Immature natural killer cell (primary cell): ENCODE results near the gene CFC1. TPM values are rescaled to one million over a fixed set of nuclear protein-coding genes. Genes with fewer than 3 reads are reported as not detected.
A peak's percentile ranks its signal among the peaks of the same experiment; 100 is the strongest.
"Not testable (repeated sequence)": the region's sequence is repeated elsewhere in the genome, so short reads cannot be mapped to it uniquely, and the experiment has no call there.

Experiments
- DNase-seq, 3 donors: peaks; one replicate each; pipeline ENCODE4 v3.0.0; 2022; ENCODE audit warnings: mixed read lengths in 1 of 3
- H3K27ac Mint-ChIP-seq, 6 donors: one replicate each; pipeline ENCODE4 v1.8.0; 2020; ENCODE audit warnings: mixed read lengths in 6 of 6, mild to moderate bottlenecking in 5 of 6, inconsistent platforms in 4 of 6, moderate library complexity in 3 of 6
- H3K27me3 Mint-ChIP-seq, 3 donors: one replicate each; pipeline ENCODE4 v1.8.0; 2020 to 2021; ENCODE audit warnings: low read depth in 3 of 3, mild to moderate bottlenecking in 3 of 3, mixed read lengths in 3 of 3, moderate library complexity in 3 of 3, inconsistent platforms in 1 of 3
- H3K36me3 Mint-ChIP-seq, 3 donors: one replicate each; pipeline ENCODE4 v1.8.0; 2020; ENCODE audit warnings: mixed read lengths in 3 of 3, inconsistent platforms in 2 of 3, mild to moderate bottlenecking in 2 of 3
- H3K4me1 Mint-ChIP-seq, 2 donors: one replicate each; pipeline ENCODE4 v1.8.0; 2020; ENCODE audit warnings: inconsistent platforms in 2 of 2, mild to moderate bottlenecking in 2 of 2, mixed read lengths in 2 of 2, moderate library complexity in 1 of 2
- H3K4me3 Mint-ChIP-seq, 5 donors: one replicate each; pipeline ENCODE4 v1.8.0; 2020; ENCODE audit warnings: mild to moderate bottlenecking in 5 of 5, mixed read lengths in 5 of 5, inconsistent platforms in 3 of 5, moderate library complexity in 3 of 5
- H3K9me3 Mint-ChIP-seq, 6 donors: one replicate each; pipeline ENCODE4 v1.8.0; 2020; ENCODE audit warnings: mild to moderate bottlenecking in 6 of 6, mixed read lengths in 6 of 6, inconsistent platforms in 4 of 6, moderate library complexity in 3 of 6
- polyA plus RNA-seq, 3 donors: library from polyadenylated mRNA; unstranded; fragments of 300-500 nt; fragmentation: Illumina TruSeq; gene quantifications; one replicate each; pipeline ENCODE4 v1.2.3, GENCODE V29; 2021

CFC1 gene
- polyA plus RNA-seq, 3 donors from 2014 or later = 0.20 TPM; not detected in 2

DNA sequence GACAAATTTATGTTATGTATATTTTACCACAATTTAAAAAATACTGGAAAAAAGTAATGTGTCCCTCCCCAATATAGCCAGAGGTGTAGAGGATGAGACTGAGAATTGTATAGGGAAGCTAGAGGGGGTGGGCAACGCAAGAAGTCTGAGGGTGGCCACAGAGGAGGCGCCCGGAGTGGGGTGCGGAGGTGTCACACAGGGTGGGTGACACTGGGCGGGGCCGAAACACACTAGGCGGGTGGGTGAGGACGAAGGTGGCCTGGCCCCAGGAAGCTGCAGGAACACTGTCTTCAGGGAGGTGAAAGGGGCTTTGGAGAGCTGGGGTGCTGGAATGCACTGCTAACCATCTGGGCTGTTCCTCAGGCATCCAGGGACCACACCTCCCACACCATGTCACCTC lies 42.9 kb downstream of the CFC1 start:
- DNase-seq, H3K9me3 Mint-ChIP-seq, H3K4me3 Mint-ChIP-seq, H3K4me1 Mint-ChIP-seq, H3K27ac Mint-ChIP-seq, H3K27me3 Mint-ChIP-seq, H3K36me3 Mint-ChIP-seq: not testable (repeated sequence)

DNA sequence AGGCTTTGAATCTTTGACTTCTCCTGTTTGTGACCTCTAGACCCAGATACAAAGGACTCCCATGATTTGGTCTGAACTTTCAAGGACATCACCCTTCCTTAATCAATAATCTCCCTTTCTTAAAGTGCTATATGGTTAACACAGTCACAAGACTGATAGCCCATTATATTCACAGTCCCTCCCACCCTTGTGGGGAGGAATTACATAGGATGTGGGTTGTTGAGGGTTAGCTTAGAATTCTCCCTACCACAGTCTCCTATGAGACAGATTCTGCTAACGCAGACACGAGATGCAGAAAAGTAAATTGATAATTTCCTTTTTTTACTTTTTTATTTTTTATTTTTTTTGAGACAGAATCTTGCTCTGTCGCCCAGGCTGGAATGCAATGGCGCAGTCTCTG lies 45.2 kb downstream of the CFC1 start:
- H3K9me3 Mint-ChIP-seq, H3K36me3 Mint-ChIP-seq, DNase-seq, H3K27ac Mint-ChIP-seq, H3K27me3 Mint-ChIP-seq, H3K4me3 Mint-ChIP-seq, H3K4me1 Mint-ChIP-seq: not testable (repeated sequence)

DNA sequence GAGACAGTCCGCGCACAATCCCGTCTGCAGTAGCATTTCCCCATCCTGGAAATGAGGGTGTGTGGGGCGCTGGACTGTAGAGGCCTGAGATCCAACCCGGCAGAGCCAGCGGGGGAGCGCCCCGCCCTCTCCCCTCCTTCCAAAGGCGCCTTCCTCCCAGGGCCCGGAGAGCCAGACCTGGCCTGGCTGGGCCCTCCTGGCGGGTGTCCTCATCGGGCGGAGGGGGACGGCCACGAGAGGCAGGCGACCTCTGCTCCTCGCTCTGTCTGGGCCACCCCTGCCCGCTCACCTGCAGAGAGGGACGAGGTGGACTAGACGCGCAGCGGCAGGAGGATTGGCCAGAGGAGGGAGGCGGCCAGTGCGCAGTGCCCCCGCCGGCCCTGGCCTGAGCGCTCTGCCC lies 49.9 kb downstream of the CFC1 start:
- H3K27ac Mint-ChIP-seq, H3K36me3 Mint-ChIP-seq, H3K9me3 Mint-ChIP-seq, DNase-seq, H3K27me3 Mint-ChIP-seq, H3K4me1 Mint-ChIP-seq, H3K4me3 Mint-ChIP-seq: not testable (repeated sequence)

DNA sequence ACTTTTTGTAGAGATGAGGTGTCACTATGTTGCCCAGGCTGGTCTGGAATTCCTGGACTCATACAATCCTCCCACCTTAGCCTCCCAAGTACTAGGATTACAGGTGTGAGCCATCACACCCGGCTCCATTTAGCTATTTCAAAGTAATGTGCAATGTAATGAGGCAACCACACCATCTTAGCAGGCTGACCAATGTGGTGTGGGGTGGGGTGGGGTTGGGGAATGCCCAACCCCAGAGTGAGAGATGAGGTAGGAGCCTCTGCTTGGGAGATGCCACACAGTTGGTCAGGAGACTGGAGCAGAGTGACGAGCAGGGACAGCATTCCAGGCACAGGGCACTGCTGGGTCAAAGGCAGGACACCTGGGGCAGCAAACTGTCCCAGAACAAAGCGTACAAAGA lies 51.0 kb downstream of the CFC1 start:
- H3K4me1 Mint-ChIP-seq, DNase-seq, H3K9me3 Mint-ChIP-seq, H3K27me3 Mint-ChIP-seq, H3K27ac Mint-ChIP-seq, H3K36me3 Mint-ChIP-seq, H3K4me3 Mint-ChIP-seq: not testable (repeated sequence)

DNA sequence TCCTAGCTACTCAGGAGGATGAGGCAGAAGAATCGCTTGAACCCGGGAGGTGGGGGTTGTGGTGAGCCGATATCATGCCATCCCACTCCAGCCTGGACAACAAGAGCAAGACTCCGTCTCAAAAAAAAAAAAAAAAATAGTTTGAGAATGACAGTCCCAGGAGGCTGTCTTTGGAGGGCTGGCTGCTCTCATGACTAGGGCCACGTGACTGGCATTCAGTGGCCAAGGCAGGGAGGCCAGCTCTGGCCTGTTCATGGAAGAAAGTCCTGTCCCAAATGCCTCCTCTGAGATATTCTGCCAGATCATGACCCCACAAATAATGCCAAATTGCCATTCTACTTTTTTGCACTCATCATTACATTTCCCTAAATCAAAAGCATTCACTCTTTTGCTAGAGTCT lies 54.4 kb downstream of the CFC1 start:
- H3K27me3 Mint-ChIP-seq, H3K4me3 Mint-ChIP-seq, H3K36me3 Mint-ChIP-seq, H3K9me3 Mint-ChIP-seq, H3K27ac Mint-ChIP-seq, H3K4me1 Mint-ChIP-seq, DNase-seq: not testable (repeated sequence)

DNA sequence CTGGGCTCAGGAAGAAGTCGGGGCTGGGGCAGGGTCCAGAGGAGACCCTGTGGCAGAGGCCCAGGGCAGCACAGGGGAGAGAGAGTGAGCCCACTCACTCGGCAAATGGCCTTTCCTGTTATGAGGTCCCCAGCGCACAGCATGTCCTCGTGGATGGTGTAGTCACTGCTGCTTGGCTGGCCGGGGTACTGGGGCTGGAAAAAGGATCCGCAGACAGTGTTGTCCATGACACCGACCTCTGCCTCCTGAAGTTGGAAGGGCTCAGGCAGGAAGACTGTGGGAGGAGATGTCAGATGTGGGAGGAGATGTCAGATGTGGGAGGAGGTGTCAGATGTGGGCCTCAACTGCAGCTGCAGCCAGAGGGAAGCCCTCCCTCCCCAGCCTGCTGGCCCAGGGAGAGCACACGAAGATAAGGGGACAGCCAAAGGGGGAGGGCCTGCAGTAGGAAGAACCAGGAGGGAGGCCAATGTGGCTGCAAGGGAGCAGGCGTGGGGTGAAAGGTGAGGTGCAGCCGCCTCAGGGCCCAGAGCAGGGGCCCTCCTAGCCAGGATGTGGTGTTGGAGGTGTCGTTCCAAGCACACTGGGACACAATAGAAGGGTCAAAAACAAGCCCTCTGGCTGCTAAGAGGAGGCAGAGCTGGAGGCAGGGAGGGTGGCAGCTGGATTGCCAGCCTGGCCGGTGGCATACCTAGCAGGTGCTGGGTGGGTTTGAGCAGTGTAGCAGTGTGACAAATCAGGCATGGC lies 55.4 kb downstream of the CFC1 start:
- not testable (repeated sequence) for H3K36me3 Mint-ChIP-seq, H3K9me3 Mint-ChIP-seq, H3K27me3 Mint-ChIP-seq, H3K27ac Mint-ChIP-seq, DNase-seq, H3K4me1 Mint-ChIP-seq
- peak overlapping the region in 1 of 5 donors; percentile 27 for H3K4me3 Mint-ChIP-seq

DNA sequence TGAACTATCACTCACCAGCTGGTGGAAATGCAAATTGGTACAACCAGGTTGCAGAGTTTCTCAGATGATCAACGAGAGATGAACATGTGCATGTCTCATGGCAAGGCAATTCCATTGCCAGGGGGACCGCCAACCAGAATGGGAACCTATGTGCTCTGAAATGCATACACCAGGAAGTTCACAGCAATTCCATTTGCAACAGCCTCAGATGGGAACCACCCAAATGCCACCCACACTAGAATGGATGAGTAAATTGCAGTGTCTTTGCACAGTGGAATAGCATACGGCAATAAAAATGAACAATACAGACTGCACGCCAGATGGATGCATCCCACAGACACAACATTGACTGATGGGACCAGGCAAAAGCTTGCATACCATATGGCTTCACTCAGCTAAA lies 56.6 kb downstream of the CFC1 start:
- H3K27ac Mint-ChIP-seq, DNase-seq, H3K36me3 Mint-ChIP-seq: not testable (repeated sequence)

More for the DNA sequence above, 56.6 kb downstream of the CFC1 start:
- not testable (repeated sequence) for H3K4me1 Mint-ChIP-seq, H3K27me3 Mint-ChIP-seq, H3K4me3 Mint-ChIP-seq, H3K9me3 Mint-ChIP-seq

Other genes starting within 250 kb of the CFC1 start
- 100 to 1,000 TPM in 1 of 3 donors, 10 to 100 TPM in 2; 89.4 to 190 (median 91.1) TPM for gene PTPN18, start 243.5 kb downstream of the CFC1 start, polyA plus RNA-seq
- gene POTEI, start 90.2 kb downstream of the CFC1 start, polyA plus RNA-seq = not detected
- not detected for gene CFC1B, start 78.4 kb downstream of the CFC1 start, polyA plus RNA-seq
- not detected for gene POTEJ, start 11.9 kb upstream of the CFC1 start, polyA plus RNA-seq
- gene GPR148, start 129.5 kb upstream of the CFC1 start, polyA plus RNA-seq = not detected
- not detected for gene AMER3, start 156.0 kb upstream of the CFC1 start, polyA plus RNA-seq
- not detected for gene ARHGEF4, start 237.3 kb upstream of the CFC1 start, polyA plus RNA-seq